Stimulated activated naive CD4-positive, alpha-beta T cell (primary cell): Measurements from ENCODE around the gene GPAT2.
"Not testable (repeated sequence)": the region's sequence is repeated elsewhere in the genome, so short reads cannot be mapped to it uniquely, and the experiment has no call there.

Experiments
- DNase-seq, 6 experiments: peaks; one replicate each; lab custom pipeline; 2025; lab: John Stamatoyannopoulos, UW

Gene GPAT2

DNA sequence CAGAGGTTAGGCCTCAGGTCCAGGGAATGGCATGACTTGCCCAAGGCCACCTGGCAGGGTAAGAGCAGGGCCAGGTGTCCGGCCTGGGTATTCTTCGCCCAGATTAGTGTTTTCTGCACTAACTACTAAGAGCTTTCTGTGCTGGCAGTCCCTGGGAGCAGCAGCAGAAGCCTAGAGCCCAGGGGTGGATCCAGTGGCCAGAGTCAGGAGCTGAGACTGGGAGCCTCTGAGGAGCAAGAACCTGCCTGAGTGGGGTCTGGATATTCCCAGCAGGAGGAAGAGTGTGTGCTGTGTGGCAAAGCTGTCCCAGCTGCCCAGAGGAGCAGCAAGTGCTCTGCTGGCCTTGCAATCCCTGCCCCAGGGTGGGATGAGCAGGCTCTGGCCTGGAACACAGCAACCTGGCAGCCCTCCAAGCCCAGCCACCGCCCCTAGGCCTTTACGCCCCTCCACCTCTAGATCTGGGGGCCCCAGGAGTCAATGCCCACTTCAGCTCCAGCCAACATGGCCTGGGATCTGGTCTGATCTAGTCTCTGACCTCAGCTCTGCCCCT, 30.7 kb upstream of the GPAT2 start:
- no peak for DNase-seq

DNA sequence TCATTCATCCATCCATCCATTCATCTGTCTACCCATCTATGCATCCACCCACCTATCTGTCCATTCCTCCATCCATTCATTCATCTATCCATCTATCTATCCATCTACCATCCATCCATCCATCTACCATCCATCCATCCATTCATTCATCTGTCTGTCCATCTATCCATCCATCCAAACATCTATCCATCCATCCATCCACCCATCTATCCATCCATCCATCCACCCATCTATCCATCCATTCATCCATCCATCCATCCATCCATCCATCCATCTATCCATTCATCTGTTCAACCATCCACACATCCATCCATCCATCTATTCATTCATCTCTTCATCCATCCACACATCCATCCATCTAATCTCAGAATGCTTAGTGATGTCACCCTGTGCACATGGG, 30.0 kb upstream of the GPAT2 start:
- not testable (repeated sequence) for DNase-seq

DNA sequence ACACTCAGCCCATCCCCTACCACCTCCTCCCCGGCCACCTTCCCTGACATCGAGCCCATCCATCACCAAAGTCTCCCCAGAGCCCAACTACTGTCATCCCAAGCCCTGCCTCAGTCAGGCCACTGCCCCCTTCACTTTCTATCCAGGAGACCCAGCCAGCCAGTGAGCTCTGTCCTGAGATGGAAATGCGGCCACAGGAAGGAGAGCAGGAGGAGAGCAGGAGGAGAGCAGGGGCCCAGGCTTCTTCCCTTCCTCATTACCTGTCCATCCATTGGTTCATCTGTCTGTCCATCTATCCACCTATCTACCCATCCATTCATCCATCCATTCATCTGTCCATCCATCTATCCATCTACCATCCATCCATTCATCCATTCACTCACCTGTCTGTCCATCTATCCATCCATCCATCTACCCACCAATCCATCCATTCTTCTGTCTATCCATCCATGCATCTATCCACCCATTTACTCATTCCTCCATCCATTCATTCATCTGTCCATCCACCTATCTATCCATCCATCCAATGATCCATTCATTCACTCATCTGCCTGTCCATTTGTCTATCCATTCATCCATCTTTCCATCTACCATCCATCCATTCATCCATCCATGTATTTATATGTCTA, 29.4 kb upstream of the GPAT2 start:
- DNase-seq = not testable (repeated sequence)

DNA sequence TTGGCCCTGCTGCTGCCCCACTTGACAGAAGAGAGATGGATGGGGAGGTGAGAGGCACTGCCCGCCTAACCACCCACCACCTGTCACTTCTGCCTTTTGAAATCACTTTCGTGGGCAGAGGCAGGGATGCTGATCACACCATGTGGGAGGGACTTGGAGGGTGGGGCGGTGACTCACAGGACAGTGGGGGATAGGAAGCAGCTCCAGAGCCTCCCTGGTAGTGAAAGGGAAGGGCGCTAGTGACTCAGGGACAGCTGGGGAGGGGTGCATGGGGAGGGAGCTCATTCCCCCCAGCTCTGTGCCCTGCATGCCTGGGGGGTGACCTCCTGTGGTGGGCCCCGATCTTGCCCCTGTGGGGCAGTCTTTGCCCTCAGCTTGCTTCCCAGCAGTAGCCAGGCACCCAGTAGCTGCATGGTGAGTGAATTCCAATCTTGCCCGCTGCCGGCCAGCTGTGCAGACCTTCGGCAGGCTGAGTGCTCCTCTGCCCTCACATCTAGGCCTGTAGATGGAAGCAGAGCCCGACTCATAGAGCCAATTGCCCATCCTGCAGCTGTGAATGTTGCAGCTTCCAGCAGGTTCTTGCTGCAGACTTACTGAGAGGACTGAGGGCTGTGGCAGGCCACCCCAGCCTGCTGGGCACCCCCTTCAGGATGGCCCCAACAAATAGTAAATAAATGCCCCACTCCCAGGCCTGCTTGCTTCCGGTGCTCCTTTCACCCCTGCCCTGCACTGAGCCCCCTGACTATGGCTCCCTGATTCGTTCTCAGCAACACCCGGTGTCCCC, 28.6 kb upstream of the GPAT2 start:
- DNase-seq = not testable (repeated sequence)

DNA sequence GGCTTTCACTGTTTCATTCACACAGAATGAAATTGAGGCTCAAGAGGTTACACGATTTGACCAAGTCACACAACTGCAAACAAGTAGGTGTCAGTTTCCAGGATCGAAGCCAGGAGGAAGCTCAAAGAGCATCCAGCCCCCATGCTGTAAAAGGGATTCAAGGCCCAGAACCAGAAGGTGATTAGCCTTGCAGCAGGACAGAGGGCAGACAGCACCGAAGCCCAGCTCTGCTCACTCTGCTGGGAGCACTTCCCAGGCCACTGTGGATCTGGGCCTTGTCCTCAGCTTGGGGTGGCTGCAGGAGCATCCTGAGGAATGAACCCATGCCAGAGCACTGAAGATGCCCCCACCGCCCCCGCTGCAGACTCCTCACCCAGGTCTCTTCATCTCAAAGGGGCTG, 27.8 kb upstream of the GPAT2 start:
- DNase-seq = not testable (repeated sequence)

DNA sequence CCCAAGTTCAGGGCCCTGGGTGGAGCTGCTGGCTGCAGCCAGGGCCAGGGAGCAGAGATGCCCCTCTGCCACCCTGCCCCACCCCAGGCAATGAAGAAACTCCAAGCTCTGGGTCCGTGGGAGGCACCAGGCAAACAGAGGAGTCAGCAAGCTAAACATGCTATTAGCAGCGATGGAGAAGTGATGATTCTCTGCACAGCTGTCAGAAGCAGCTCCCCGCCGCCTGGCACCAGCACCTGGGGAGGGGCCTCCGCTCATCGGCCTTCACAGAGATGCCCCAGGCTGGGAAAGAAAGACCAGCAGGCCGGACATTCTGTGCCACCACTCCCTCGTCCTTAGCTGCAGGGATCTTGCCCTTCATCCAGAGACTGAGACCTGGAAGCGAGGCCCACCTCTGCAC, 27.2 kb upstream of the GPAT2 start:
- DNase-seq = not testable (repeated sequence)

DNA sequence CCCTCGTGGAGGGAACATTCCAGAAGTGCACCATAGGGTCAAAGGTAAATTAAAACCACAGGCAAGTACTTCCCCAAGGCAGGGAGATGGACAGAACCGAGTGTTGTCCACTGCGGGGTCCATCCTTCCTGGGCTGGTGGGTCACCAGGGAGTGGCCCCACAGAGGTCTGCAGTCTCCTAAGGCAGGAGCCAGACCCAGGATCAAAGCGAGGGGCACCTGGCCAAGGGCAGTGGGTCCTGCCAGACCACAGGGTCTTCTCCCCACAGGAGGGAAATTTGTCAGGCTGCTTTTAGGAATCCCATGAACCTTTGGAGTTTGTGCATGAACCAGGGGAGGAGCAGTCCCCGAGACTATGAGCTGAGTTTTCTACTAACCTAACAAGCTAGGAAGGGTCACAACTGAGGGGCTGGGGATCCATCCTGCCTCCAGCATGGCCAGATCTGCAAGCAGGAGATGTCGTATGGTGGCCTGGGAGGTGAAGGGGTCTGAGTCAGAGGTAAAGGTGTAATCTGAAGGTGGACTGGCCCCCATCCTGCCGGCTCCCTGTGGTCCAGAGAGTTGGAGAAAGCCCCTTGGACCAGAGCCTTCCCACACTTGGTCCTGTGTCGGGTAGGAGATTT, 26.6 kb upstream of the GPAT2 start:
- not testable (repeated sequence) for DNase-seq

DNA sequence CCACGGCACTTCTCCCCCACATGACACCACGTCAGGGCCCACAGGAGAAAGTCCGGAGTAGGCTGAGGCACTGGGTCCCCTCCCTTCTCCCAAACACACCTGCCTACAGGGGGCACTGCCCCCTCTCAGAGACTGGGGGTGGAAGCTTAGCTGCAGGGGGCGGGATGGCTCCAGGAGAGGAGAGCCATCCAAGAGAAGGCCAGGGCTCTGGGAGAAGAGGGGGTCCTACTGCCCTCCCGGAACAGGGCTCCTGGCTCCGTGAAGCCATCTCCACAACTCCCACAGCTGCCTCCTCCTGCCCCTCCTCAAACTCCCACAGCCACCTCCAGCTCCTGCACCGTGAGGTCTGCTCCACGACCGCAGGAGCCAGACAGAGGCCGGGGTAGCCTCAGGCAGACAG, 25.6 kb upstream of the GPAT2 start:
- not testable (repeated sequence) for DNase-seq

DNA sequence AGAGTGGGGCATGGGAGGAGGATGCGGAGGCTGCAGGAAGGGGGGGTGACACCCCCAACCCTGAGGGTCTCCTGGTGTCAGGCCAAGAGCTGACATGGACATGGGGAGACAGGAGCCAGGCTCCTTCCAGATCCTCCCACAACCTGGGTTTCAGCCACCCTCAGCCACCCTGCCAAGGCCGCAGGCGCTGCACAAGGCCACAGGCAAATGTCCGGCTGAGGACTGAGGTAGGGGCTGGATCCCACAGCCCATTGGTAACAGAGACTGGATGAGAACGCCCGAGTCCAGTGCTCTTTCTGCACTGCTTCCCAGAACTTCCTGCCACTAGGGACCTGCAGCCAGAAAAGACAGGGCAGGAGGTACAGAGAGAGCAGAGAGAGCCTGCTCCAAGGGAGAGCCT, 24.7 kb upstream of the GPAT2 start:
- DNase-seq = not testable (repeated sequence)

DNA sequence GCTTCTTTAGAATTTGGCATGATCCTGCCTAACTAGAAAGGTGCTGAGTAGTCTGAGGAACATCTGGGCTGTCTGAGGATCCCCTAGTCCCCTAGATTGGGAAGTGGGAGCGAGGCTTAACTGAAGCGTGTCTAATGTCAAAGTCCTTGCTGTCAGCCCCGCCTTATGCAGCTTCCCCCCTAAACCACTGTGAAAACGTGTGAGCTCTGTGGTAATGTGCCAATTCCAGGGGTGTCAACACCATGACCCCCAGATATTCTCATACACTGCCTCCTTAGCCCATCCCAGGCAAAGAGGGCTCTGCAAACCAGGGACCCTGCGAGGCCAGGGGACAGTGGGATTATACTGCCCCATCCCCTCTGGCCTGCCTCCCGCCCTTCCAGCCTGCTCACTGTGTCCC, 21.1 kb upstream of the GPAT2 start:
- DNase-seq = not testable (repeated sequence)

DNA sequence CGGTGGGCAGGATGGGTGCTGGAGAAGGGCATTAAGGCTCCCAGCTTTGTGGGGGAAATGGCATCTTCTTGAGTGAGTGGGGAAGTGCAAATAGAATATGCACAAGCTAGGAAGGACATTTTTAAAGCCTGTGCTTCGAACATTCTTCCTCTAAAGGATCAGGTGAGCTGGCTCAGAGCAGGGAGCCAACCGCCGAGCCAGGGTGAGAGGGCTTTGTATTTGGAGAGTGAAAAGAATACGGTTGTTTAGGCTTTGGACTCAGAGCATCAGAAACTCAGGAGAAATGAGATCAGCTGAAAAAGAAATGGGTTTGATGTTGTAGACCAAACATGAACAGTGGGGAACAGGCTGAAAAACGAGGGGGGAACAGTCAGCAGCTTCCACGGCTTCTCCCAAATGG, 19.8 kb upstream of the GPAT2 start:
- not testable (repeated sequence) for DNase-seq

DNA sequence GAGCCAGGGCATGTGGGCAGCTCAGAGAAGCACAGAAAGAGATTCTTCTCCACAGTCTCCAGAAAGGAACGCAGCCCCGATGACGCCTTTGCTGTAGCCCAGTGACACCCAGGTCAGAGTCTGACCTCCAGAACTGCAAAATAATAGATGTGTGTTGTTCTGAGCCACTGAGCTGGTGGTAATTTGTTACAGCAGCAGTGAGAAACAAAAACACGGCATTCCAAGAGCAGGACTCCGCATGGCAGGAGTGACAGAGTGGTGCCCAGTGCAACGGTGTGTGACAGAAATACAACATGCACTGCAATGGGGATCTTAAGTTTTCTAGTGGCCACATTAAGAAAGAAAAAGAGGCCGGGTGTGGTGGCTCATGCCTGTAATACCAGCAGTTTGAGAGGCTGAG, 18.7 kb upstream of the GPAT2 start:
- DNase-seq = not testable (repeated sequence)

DNA sequence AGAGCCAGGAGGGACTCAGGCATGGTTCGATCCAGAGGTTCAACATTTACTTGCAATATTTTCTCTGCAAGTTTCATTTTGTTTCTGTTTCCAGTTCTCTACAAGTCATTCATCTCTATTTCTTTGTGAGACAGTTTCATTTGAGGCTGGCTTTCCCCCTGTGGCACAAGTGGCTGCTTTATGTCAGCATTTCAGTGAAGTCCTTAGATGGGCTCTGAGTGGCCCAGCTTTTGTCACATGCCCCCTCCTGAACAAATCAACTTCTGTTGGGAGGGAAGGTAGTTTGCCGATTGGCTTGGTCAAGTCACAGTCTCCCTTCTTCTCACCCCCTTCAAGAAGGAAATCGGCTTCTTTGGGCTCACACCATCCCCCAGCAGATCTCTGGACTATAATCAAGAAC, 17.9 kb upstream of the GPAT2 start:
- not testable (repeated sequence) for DNase-seq

DNA sequence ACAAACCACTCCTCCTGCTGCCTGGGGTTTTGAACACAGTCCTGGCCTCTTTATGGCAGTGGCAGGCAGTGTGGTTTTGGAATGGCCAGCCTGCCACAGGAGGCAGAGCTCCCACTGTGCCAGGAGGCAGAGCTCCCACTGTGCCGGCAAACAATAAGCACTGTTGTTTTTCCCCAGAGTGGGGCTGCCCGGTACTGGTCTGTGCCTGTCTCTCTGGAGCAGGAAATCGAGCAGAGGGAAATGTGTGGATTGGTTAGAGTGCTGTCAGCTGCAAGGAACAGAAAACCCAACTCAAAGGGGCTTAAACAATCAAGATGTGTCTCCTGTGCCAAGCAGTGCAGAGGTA, 15.2 kb upstream of the GPAT2 start:
- not testable (repeated sequence) for DNase-seq

DNA sequence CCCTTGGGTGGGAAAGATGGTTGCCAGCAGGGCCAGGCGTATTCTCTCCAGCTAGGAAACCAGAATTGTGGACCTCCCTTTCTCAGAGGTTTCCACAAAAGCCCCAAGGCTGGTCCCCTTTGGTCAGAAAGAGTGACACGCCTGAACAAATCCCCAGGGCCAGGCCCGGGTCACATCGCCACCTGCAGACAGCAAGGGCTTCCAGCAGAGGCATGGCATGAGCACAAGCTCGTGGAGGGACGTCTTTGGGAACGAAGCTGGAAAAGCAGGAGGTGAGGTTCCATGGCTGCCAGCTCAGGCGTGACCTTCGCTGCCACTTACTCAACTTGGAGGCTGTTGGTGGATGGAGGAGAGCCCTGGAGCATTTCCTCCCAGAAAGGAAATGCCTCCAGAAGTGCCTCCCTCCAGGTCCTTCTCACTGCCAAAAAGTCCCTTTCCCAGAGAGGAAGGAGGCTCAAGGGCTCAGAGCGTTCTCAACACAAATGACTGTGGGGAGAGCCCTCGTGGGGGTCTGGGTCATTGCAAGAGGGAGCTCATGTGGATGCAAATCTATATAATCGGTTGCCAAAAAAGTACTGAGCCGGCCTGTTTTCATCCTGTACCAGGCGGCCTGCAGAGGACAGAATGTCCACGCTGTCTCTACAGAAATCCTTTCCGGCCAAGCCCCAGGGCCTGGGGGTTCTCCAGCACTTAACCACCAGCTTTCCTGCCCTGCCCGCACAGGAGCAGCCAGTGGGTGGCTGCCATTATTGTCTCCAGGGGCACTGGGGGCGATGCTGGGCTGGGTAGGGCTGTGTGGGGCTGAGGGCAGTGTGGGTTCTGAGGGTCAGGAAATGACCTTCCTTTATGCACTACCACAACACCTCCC, 14.6 kb upstream of the GPAT2 start:
- DNase-seq = not testable (repeated sequence)

DNA sequence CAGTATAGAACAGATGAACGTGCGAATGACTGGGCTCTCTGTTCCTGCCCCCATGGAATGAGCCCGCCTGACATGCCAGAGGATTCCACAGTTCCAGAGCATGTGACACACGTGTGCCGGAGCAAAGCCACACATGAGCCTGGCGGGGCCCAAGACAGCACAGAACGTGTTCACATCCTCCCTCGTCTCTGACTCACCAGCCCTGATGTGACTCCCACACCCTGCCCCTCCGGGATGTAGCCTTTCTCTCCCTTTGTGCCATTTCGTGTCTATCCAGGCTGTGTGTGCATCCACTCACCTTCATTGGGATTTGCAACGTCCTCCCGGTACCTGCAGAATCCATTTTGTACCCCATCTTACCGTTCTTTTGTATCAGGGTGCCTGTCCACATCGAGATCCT, 838 bp upstream of the GPAT2 start:
- not testable (repeated sequence) for DNase-seq

DNA sequence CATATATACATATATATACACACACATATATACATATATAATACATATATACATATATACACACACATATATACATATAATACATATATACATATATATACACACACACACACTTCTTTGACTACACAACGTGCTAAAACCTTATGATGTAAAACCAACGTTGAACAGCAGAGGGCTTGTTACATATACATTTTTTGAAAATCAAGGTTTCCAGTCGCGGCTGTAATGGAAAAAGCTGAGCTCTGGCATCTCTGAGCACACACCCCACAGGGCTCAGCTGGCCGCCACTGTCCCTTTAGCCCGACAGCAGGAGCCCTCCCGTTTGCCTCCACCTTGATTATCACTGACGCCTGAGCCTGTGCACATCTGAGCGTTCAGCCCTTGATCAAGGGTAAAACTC, 719 bp downstream of the GPAT2 start:
- not testable (repeated sequence) for DNase-seq

DNA sequence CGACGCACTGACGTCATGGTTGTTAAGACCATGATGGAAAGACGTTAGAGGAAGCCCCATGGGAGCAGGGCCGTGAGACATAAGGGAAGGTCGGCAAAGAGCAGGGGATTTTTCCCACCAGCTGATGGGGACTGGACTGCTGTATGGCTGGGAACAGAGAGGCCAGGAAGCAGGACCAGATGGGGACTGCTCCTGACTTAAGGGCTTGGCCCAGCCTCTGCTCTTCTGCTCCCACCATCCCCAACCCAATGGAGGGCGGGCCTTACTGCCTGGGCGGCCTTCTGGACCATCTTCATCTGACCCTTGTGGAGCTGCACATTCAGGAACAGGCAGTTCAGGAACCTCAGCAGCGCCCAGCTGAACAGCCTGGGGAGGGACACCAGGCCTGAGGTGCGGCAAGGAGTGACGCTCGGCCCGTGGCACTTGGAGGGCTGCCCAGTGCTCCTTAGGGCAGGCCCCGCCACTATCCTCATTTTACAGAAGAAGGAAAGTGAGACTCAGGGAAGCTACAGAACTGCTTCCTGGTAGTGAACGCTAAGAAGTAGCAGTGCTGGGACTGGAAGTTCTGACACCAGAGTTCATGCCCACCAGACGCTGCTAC, 6.9 kb downstream of the GPAT2 start:
- DNase-seq = not testable (repeated sequence)

DNA sequence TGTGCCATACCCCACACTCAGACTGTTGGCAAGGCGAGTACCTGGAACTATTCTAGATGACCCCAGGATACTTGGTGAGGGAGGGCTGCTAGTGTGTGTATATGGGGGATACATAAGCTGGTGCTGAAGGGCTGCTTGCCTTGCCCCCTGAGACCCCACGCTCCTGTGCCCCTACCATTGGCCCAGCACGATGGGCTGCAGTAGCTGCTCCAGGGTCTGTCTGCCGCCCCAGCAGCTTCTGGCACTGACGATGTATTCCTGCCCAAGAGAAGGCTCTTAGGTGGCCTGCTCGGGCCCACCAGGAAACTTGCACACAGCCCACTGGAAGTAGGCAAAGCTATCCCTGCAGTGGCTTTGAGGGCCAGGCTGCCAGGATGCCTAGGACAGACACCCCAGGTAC, 9.0 kb downstream of the GPAT2 start:
- DNase-seq = not testable (repeated sequence)

DNA sequence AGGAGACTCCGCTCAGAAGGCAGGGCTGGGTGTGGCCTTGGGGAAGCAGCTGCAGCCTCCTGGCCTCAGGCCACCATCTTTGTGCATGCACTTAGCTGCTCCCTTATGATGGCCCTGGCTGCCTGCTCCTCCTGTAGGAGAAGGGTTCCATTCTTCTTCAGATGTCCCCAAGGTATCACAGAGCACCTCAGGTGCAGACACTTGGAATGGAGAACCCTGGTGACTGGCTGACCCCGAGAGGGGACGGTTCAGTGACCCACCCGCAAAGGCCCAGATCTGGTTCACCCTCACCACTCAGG, 9.6 kb downstream of the GPAT2 start:
- DNase-seq = no peak

DNA sequence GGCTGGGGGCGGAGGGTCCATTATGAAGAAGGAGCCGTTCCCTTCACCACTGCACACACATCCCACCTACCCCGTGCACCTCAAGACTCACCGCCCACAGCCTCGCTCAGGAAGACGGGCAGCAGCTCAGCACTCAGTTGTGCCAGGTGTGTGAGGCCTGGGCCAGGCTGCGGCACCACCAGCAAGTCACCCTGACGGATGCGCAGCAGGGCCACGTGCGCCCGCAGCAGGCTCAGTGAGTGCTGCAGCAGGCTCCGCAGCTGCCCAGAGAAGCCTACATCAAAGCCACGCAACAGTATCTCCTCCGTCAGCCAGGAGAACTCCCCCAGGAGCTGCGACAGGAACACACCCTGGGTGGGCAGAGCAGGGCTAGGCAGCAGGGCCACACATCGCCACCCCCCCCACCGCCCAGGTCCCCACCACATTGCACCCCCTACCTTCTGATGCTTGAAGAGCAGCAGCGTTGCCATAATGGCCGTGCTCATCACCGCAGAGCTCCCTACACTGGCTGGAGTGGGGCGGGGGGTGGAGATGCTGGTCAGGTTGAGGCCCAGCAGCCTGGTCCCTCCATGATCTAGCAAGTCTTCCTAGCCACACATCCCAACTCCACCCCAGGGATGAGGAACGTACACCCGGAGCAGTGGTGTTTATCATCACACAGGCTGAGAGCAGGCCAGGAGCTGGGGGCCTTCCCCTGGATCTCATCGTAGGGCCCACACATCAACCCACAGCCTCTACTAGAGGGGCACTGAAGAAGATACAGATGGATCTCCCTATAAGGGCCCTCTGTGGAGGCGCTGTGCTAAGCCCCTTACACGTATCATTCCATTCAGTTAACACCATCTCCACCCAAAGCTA, 10.2 kb downstream of the GPAT2 start:
- DNase-seq = no peak
